Nephron progenitor cell (in vitro differentiated cells): ENCODE results near the gene GARRE1.

Experiments used
- DNase-seq: peaks from one replicate; pipeline ENCODE4 v3.0.0; 2021
- H3K27ac Mint-ChIP-seq: 2 replicates; pipeline ENCODE4 v1.8.0; 2021; ENCODE audit warnings: mild to moderate bottlenecking, moderate library complexity, mixed read lengths
- H3K27me3 Mint-ChIP-seq: 2 replicates; pipeline ENCODE4 v1.8.0; 2021; ENCODE audit warnings: mild to moderate bottlenecking, low read depth, mixed read lengths; ENCODE audit not compliant: poor library complexity
- H3K36me3 Mint-ChIP-seq: 2 replicates; pipeline ENCODE4 v1.8.0; 2021; ENCODE audit warnings: low read depth, mixed read lengths
- H3K4me1 Mint-ChIP-seq: 2 replicates; pipeline ENCODE4 v1.8.0; 2021; ENCODE audit warnings: mixed read lengths
- H3K4me3 Mint-ChIP-seq: 2 replicates; pipeline ENCODE4 v1.8.0; 2021; ENCODE audit warnings: mild to moderate bottlenecking, moderate library complexity, mixed read lengths
- H3K9me3 Mint-ChIP-seq: 2 replicates; pipeline ENCODE4 v1.8.0; 2021; ENCODE audit warnings: mild to moderate bottlenecking, moderate library complexity, mixed read lengths
- CTCF ChIP-seq: fragments of 200-600 bp; sonication (generic); IDR thresholded peaks from 2 replicates; pipeline ENCODE4 v1.5.0; 2021; ENCODE audit warnings: antibody characterized with exemption

GARRE1 gene

GRCh38 chr19:34260771-34261173, 6.4 kb downstream of the GARRE1 start:
- peaks cover 57% of the 10 kb centered on the region for H3K4me1 Mint-ChIP-seq

GRCh38 chr19:34261334-34262109, 7.2 kb downstream of the GARRE1 start:
- Mint-ChIP-seq H3K4me1 (peaks cover 57% of the 10 kb centered on the region), H3K36me3 (peaks cover 26% of the 10 kb centered on the region), H3K27me3 (no peaks in the 10 kb centered on the region), H3K27ac (peak overlapping the region; percentile 77), H3K4me3 (no peak overlapping the region), H3K9me3 (no peaks in the 10 kb centered on the region)
- DNase-seq, result no peak
- no peak for TF ChIP-seq CTCF

More at GRCh38 chr19:34260771-34261173, 6.4 kb downstream of the GARRE1 start:
- no peak for TF ChIP-seq CTCF
- Mint-ChIP-seq H3K4me3 (no peak overlapping the region), H3K27me3 (no peaks in the 10 kb centered on the region), H3K27ac (peak overlapping the region; percentile 19), H3K9me3 (no peaks in the 10 kb centered on the region), H3K36me3 (peaks cover 19% of the 10 kb centered on the region)
- DNase-seq, result no peak

- no peak overlapping the region for H3K27ac Mint-ChIP-seq
- H3K4me3 Mint-ChIP-seq, result no peak overlapping the region
- H3K4me1 Mint-ChIP-seq, result peaks cover 54% of the 10 kb centered on the region
Measured at GRCh38 chr19:34263745-34264237, 9.4 kb downstream of the GARRE1 start.

GRCh38 chr19:34265221-34265650, 10.9 kb downstream of the GARRE1 start:
- Mint-ChIP-seq H3K36me3 (peaks cover 38% of the 10 kb centered on the region), H3K4me3 (no peak overlapping the region), H3K9me3 (no peaks in the 10 kb centered on the region), H3K27ac (peak overlapping the region; percentile 55), H3K27me3 (no peaks in the 10 kb centered on the region), H3K4me1 (peaks cover 57% of the 10 kb centered on the region)
- no peak for TF ChIP-seq CTCF
- no peak for DNase-seq

More at GRCh38 chr19:34263745-34264237, 9.4 kb downstream of the GARRE1 start:
- no peak for TF ChIP-seq CTCF
- DNase-seq, result no peak
- Mint-ChIP-seq H3K36me3 (peaks cover 33% of the 10 kb centered on the region), H3K9me3 (no peaks in the 10 kb centered on the region), H3K27me3 (no peaks in the 10 kb centered on the region)

GRCh38 chr19:34269081-34269480, 14.7 kb downstream of the GARRE1 start:
- peak overlapping the region; percentile 17 for H3K27ac Mint-ChIP-seq
- no peak overlapping the region for H3K4me3 Mint-ChIP-seq
- no peak for TF ChIP-seq CTCF
- peaks cover 4% of the 10 kb centered on the region for H3K27me3 Mint-ChIP-seq
- DNase-seq, result no peak
- H3K36me3 Mint-ChIP-seq, result peaks cover 47% of the 10 kb centered on the region
- no peaks in the 10 kb centered on the region for H3K9me3 Mint-ChIP-seq
- H3K4me1 Mint-ChIP-seq, result peaks cover 64% of the 10 kb centered on the region
